GM19455 (cell line): ENCODE data around the gene CNP.
"Not testable (repeated sequence)": the region's sequence is repeated elsewhere in the genome, so short reads cannot be mapped to it uniquely, and the experiment has no call there.

Source experiments
- ATAC-seq: cut with Tn5 transposase; IDR thresholded peaks from one replicate; pipeline ENCODE4 v1.9.1; 2021; ENCODE audit not compliant: unreplicated experiment

The CNP gene

DNA sequence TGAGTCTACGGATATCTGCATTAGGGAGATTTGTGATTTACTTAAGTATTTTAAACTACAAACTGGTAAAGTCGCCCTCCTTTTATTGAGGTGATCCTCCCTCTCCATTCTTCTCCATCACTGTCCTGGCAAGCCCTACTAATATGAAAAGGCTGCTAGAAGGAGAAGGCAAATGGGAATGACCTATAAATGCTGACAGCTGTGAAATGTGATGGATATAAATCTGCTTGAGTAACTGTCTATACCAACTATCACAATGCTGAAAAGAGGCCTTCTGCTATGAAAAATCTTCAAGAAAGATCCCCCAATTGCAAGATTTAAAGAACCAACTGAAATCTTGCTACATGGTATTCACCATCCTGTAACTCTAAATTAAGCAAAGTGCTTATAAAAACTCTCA, 35.1 kb downstream of the CNP start:
- ATAC-seq = no peak

DNA sequence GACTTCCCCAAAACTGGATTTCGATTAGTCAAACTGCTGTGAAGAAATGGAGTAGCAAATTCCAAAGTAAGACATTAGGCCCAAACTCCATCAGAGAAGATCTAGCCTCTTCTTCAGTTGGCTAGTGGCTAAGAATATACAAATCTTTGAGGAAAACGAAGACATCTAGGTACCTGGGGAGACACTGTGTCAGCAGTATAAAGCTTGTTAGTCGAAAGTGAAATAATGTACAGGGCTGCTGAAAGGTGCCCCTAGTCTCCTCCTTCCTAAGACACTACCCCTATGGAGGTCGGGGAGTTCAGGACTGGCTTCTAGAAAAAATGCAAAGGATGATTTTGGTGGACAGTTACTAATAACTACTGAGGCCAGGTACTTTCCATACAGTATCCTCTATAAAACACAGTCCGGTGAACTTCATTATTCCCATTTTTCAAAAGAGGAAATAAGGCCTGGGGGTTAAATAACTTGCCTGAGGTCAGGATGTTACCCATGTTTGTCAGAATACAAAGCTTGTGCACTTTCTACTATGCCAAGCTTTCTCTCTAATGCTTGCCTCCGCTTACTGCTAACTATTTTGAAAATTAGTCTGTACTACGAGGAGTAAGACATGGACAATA, 35.7 kb downstream of the CNP start:
- ATAC-seq = no peak

DNA sequence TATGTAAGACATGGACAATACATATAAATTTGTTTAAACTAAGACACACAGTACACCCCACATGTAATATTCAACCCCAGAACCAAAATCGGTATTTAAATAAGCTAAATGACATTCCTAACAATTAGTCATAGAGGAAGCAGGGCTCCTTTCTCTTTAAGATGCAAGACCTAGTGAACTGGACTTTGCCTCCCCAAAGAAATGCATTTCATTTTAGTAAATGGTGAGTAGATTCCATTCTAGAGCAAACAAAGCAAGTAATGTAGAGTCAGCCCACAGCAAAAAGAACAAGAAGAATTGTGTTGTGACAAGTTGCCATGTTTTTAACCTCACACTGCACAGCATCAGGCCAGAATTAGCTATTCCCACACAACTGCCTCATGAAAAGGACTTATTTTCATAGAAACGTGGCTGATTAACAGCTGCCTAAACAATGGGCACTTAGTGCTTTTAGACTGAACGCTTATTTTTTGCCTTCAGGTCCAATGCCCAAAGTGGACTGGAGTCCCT, 36.3 kb downstream of the CNP start:
- no peak for ATAC-seq

DNA sequence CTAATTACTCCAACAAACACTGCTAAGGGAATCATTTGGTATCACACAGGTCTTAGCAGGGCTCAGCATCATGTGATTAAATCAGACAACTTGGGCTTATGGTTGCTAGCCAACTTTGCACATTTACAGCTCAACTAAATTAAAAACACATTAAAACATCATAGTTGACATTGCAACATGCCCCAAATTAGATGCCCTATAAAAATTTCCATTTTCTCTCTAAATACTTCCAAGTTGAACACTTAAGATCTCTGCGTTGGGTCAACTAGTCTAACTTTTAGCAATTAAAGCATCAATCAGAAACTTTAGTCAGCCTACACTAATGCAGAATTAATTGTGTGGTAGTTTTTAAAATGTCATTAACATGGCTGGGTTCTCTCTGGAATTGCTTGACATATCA, 38.6 kb downstream of the CNP start:
- no peak for ATAC-seq

DNA sequence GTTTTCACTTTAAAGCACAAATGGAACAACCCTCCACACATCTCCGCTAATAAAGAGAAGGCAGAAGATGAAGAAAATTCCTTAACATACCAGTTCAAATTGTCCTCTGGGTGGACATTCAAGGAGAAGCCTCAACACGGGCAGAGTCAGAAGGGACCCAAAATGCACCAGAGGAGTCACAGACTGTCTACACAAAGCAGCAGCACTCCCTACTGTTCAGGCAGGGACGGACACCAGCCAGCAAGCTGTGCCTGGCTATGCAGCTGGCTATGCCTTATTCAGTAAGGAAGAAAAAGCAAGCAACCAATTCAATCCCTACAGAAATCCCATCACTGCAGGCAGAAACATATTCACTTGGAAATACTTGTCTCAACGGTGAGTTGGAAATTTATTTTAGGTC, 42.6 kb downstream of the CNP start:
- no peak for ATAC-seq

DNA sequence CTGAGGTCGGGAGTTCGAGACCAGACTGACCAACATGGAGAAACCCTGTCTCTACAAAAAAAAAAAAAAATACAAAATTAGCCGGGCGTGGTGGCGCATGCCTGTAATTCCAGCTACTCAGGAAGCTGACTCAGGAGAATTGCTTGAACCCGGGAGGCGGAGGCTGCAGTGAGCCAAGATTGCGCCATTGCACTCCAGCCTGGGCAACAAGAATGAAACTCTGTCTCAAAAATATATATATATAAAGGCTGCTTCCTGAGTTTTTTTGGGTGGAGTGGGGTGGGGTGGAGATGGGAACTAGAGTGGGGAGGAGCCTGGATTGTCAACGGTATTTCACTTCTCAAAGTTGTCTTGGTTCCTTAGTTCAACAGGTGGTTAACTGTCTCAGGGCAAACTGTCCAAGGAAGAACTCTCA, 43.7 kb downstream of the CNP start:
- not testable (repeated sequence) for ATAC-seq

DNA sequence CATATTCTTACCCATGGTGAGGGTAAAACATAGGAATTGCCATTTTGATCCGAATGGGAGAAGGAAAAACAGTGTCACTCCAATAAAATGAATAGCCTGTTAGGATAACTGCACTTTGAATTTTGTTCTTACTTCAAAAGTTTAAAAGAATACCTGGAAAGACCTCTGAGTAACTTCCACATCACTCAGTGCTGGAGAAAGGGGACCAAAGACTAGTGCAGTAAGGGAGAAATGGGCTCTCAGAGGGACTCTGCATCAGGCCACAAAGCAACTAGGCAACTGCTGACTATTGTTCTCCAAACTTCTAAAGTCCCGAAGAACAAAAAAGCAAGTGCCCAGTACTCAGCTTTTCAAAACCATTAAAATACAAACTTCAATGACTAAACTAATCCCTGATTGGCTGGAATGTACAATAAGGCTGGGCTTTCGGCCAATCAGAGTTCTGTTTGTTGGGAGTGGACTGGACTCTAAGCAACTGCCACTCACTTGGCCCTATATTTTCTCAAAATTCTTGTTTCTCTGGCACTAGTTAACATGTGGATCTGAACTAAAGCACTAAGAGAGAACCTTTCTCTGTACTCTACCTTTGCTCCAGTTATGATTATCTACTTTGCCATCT, 44.4 kb downstream of the CNP start:
- no peak for ATAC-seq

DNA sequence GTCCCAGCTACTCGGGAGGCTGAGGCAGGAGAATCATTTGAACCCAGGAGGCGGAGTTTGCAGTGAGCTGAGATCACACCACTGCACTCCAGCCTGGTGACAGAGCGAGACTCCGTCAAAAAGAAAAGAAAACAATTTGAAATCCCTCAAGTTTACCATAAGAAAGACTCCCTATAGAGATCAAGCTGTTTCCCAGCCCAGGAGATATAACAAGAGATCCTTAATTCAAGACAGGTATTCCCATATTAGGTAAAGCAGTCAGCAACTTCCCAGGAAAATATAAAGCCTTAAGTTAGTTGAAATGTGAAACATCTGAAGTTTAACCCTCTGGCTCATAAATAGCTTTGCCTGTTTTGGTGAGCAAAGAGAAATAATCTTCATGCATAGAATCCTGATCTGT, 45.8 kb downstream of the CNP start:
- not testable (repeated sequence) for ATAC-seq

DNA sequence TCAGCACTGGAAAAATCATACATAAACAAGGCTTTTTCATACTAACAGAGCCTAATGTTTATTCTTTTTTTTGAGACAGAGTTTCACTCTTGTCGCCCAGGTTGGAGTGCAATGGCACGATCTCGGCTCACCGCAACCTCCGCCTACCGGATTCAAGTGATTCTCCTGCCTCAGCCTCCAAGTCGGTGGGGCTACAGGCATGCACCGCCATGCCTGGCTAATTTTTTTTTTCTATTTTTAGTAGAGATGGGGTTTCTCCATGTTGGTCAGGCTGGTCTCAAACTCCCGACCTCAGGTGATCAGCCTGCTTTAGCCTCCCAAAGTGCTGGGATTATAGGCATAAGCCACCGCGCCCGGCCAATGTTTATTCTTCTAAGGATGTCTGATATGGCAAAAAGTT, 47.1 kb downstream of the CNP start:
- ATAC-seq = not testable (repeated sequence)

DNA sequence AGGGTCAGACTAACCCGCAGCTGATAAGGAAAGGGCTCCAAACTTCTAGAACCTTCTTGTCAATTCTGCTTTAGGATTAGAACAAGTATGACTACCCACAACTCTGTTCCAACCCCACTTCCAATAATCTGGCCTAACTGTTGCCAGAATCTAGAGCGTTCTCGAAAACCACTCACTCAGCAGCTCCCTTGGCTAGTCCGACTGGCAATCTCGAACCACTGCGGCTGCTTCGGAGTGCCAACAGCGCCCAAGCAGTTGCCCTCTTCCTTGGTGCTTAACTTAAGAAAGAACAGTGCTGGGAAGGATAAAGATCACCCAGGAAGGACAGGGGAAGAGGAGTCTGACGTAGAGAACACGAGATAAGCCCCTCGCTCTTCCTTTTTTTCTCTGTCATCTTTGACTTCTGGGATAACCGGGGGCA, 49.8 kb downstream of the CNP start:
- ATAC-seq = no peak

DNA sequence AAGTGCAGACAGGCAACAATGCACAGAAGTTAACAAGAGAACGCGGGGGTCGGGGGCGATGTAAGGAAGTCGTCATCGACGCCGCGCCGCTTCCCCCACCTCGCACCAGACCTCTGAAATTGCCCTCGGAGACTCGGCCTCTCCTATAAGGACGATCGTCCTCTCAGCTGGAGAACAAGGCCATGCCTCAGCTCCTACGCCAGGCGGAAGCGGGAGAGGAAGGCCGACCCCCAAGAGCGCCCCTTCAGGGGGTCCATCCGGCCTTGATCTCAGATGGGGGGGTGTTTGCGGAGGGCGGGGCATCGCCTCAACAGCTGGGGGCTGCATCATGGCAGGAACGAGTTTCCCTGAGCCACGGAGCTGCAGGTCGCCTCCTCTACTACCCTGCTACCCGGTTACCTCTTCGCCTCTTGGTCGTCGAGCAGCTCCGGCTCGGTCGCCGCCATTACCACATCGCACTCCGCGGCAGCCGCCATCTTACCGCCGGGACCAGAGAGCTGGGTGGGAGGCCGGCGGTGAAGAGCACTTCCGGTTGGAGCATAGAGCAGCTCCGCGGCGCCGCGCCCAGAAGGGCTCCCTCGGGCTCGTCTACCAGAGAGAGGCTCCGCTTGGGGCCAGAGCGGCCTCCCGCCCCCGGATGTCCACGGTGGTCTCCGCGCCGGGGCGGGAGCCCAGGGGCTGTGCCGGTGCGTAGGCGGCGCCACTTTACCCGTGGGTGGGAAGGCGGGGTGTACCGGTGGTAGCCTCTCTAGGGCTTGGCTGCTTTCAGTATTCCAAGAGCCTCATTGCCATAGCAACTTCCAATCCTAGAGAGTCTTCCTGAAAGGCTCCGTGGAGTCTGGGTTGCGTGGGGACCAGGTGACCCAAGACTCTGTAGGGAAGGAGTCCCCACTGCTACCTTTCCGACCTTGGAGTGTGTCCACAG, 50.6 kb downstream of the CNP start, which contains the start of gene DNAJC7:
Gene DNAJC7, minus strand, starts transcription at position 499 of the 925 bp plus-strand sequence. Its CDS starts 23 bp downstream, at position 476.
- ATAC-seq = peak; percentile 69

DNA sequence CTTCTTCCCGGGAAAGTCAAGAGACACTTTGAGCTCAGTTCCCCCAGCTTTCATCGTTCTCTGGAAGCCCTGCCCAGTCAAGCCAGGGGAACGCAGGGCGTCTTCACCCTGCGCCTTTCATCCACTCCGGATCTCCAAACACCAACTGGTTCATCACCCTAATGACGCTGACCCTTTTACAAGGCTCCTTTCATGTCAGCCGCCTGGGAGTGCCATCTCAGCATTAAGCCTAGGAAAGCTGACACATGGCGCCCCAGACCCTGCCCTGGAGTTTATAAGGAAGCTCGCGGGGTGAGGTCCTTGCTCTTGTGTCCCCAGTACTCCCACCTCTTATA, 51.2 kb downstream of the CNP start:
- no peak for ATAC-seq

DNA sequence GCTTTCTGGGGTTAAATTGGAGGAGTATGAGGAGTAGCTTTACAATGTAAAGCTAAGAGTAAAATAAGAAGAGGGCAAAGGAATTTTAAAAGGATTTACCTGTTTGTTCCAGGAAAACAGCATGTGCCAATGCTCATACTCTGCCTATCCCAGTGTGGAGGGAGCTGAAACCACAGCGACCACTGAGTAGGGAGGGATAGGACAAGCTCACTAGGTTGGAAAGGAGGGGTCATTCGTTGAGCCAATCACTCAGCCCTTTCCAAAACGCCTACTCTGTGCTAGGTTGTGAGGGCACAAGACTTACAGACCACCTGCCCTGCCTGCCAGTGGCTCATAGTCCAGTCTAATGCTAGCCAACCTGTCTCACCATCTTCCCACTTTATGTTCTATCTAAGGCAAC, 51.7 kb downstream of the CNP start:
- no peak for ATAC-seq

DNA sequence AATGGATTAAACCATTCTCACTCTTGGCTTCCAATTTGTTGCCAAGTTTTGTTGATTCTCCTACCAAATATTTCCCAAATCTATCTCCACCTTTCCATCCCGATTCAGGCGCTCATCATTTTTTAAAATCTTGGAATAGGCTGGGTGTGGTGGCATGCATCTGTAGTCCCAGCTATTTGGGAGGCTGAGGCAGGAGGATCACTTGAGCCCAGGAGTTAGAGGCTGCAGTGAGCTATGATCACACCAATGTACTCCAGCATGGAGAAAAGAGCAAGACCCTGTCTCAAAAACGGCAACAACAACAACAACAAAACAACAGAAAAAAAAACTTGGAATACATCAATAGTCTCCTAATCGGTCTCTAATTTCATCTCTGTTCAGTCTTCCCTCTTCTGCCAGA, 52.4 kb downstream of the CNP start:
- ATAC-seq = no peak

DNA sequence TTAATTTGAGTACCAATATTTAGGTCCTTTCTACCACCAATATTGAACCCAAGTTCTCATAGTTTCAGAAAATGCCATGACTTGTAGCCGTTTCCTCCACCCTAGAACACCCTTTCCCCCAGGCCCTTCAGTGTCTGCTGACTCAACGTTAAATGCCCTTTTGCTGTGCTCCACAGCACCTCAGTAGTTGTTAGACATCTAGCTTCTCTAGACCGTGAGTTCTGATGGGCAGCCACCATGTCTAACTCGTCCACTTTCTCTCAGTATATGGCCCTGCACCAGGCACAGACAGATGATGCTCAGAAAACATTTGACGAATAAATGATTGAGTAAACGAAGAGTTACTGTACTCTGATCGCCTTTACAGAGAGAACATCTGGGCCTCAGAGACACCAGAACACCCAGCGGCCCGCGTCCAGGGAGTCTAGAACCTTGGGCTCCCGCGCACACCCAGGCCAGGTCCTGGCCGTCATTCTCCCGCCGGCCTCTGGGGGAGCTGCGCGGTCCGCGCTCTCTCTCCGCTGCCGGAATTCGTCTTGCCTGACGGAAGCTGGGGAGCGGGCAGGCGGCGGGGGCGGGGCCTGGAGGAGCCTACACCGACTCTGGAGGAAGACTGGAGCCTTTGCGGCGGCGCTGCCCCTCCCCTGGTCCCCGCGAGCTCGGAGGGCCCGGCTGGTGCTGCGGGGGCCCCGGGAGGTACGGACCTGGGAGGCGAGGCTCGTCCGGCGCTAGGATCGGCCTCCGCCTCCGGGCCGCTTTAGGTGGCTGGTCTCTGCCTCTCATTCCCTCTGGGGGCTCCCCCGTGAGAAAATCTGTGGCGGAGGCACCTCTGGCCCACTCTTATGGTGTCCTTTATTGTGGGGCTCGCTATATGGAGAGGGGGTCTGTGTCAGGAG, 53.2 kb downstream of the CNP start, which contains the start of gene NKIRAS2:
Gene NKIRAS2, plus strand, starts transcription at position 582 of the 896 bp plus-strand sequence. CDS start 1,488 bp downstream, outside the sequence.
- ATAC-seq = peak; percentile 68

DNA sequence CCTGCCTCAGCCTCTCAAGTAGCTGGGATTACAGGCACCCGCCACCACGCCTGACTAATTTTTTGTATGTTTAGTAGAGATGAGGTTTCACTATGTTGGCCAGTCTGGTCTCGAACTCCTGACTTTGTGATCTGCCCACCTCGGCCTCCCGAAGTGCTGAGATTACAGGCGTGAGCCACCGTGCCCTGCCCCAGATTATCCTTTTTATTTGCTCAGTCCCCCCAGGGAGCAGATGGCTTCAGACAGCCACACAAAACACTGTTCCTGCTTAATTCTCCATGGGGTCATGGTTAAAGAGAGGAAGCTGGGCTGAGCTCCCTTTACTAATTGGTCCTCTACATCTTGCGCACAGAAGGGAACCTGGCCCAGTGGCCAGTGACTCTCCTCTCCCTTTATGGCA, 54.2 kb downstream of the CNP start:
- ATAC-seq = not testable (repeated sequence)

DNA sequence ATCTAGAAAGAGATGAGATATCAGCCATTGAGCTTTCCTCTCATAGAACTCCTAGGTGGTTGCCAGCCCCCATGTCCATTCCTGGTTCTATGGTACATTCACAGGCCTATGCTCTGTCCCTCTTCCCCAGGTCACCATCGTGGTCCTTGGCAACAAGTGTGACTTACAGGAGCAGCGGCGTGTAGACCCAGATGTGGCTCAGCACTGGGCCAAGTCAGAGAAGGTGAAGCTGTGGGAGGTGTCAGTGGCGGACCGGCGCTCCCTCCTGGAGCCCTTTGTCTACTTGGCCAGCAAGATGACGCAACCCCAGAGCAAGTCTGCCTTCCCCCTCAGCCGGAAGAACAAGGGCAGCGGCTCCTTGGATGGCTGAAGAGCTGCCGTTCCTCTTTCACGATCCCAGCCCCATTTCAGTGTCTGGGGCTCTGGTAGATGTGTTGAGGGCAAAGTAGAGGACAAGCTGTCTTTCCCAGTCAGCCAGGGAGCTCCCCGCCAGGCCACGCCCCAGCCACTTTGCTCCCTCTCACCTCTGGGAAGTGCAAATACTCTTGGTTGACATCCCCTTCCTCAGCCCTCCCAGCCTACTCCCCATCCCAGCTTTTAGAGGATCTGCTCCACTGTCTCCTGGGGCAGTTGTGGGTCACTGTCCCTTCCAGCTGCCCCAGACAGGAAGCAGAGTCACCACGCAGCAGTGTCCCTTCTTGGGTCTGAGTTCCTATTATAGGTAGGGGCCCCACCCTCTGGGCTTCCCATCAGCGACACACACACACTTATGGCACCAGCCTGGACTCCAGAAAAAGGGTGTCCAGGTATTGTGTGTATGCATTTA, 57.1 kb downstream of the CNP start:
- ATAC-seq = no peak

DNA sequence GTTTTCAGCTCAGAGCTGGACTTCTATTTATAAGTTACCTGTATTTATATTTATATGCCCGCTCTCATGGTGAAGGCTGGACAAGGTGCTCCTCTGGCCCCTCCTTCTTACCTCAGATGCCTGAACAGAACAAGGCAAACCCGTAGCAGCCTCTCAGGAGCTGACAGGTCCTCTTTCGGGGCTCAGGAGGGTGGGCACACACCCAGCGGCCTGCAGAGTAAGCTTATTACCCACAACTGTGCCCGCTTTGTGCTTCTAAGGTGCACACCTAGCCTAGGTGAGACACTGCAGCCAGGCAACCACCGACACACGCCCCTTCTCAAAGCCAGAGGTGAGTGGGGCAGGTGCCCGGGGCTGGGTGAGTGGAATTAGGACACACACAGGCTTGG, 58.6 kb downstream of the CNP start:
- no peak for ATAC-seq

DNA sequence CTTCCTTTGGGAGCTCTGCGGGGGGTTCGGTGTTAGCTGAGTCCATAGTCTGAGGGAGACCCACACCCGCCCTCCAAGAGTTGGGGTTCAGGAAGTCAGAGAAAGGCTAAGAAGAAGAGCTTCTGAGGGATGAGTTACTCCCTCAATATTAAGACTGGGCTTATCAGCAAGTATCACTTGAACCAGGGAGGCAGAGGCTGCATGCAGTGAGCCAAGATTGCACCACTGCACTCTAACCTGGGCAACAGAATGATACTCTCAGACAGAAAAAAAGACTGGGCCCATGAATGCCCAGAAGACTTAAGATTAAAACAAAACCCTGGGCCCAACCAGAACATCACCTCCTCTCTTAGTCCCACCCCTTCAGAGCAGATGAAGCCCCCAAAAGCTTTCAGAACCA, 59.3 kb downstream of the CNP start:
- no peak for ATAC-seq
